Measurements from ENCODE around the gene RPS6KB1. TPM values are rescaled to one million over a fixed set of nuclear protein-coding genes. Genes with fewer than 3 reads are reported as not detected.

RPS6KB1 gene
- total RNA-seq = 8.4 and 13.9 TPM in 2 replicates

DNA sequence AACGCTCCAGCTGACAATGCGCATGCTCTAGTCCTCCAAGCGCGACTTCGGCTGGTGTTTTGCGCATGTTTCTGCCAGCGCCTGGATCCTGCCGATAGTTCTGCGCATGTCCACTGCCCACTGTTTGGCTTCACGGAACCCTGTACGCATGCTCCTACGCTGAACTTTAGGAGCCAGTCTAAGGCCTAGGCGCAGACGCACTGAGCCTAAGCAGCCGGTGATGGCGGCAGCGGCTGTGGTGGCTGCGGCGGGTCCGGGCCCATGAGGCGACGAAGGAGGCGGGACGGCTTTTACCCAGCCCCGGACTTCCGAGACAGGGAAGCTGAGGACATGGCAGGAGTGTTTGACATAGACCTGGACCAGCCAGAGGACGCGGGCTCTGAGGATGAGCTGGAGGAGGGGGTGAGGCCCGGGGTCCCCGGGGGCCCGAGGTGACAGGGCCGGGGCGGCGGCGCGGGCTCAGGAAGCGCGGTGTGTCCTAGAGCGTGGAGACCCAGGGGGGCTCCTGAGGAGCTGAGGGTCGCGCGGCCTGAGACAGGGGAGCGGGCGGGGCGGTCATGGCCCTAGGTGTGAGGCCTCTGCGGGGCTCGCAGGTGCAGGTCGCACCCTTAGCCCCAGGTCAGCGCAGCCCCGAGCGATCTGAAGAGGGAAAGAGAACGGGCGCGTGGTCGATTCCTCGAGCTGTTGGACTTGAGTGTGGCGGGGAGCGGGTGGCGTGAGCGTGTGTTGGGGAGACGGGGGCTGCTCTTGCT, at the start of gene RPS6KB1, which contains the start of gene TUBD1:
TSS of gene RPS6KB1 (plus strand) at position 198 of the 752 bp plus-strand sequence. CDS start at position 262, 64 bp downstream.
TSS of gene TUBD1 (minus strand) at position 20 of the 752 bp plus-strand sequence. CDS start 1,941 bp downstream, outside the sequence.

DNA sequence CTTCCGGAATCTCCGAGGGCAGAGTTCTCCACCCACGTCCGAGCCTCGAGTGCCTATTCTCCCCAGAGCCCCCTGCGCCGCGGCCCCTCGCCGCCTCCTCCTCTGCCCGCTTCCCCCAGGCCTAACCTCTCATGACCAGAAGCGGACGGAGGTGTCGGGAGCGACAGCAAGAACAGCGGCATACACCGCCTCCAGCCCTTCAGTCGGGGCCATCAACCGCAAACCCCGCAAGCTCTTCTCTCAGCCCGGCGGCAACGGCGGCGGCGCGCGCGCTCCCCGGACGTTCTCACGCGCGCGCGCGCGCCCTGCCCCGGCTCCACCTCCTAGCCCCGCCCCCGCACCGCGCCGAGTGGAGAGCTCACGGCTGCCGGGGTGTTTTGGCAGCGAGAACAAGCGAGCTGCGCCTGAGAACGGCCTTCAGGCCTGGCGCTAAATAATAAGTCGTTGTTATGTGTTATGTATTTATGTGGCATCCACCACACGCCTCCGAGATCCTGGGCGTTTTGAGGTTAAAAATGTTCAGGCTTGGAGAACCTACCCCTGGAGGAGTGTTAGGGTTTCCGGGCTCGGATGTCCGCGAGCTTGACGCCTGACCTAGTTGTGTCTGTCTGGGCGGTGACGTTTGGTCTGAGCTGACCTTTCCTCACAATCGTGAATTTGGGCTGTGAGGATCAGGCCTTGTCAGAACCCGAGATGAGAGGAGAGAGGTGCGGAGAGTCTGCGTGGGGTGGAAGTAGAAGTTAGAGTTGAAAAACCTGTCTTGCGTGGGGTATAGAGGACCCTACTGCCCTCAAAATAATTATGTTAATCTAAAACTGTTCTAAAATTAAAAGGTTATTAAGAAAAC, 71.8 kb downstream of the RPS6KB1 start, which contains the start of gene RNFT1:
TSS of gene RNFT1 (minus strand) at position 259 of the 847 bp plus-strand sequence. CDS start at position 182, 77 bp downstream.

Other genes starting within 250 kb of the RPS6KB1 start
- gene PTRH2, start 185.7 kb upstream of the RPS6KB1 start, total RNA-seq = 20.8 and 26.2 TPM in 2 replicates
- gene VMP1, start 185.5 kb upstream of the RPS6KB1 start, total RNA-seq = 105 and 127 TPM in 2 replicates
- 3.8 and 4.1 TPM in 2 replicates for gene TUBD1, start 178 bp upstream of the RPS6KB1 start, total RNA-seq
- gene RNFT1, start 71.6 kb downstream of the RPS6KB1 start, total RNA-seq = 6.7 and 9.9 TPM in 2 replicates
- 28.7 and 33.1 TPM in 2 replicates for gene HEATR6, start 185.8 kb downstream of the RPS6KB1 start, total RNA-seq